Measurements from ENCODE around the gene KCNJ6. TPM values are rescaled to one million over a fixed set of nuclear protein-coding genes. Genes with fewer than 3 reads are reported as not detected.
"Not testable (repeated sequence)": the region's sequence is repeated elsewhere in the genome, so short reads cannot be mapped to it uniquely, and the experiment has no call there.

Gene KCNJ6
- total and polyA plus RNA-seq, 2 experiments from 2014 or later, result 0.07 to 0.46 TPM

GRCh38 chr21:37578471-37579126, 337.7 kb downstream of the KCNJ6 start:
- DNase-seq (ENCODE audit: low spot score), result no peak
- no peak overlapping the region for H3K27ac ChIP-seq
- no peaks in the 10 kb centered on the region for H3K36me3 ChIP-seq (replicated peaks; ENCODE audit: insufficient read depth, low read depth)
- no peaks in the 10 kb centered on the region for H3K79me2 ChIP-seq
- 98% methylated on average over 2 of the region's 2 CpGs for WGBS (ENCODE audit: low lambda C conversion rate, missing lambda C conversion rate)
- no peak overlapping the region for H3K4me3 ChIP-seq
- H4K20me1 ChIP-seq (ENCODE audit: insufficient read depth, poor library complexity, severe bottlenecking), result no peaks in the 10 kb centered on the region
- TF ChIP-seq CTCF (IDR thresholded peaks at IDR 0.05; ENCODE audit: poor library complexity) (no peak), EZH2 (IDR thresholded peaks at IDR 0.05; ENCODE audit: borderline replicate concordance) (no peak), EZH2phosphoT487 (IDR thresholded peaks at IDR 0.05; ENCODE audit: low read depth, severe bottlenecking, unreplicated experiment) (no peak)
- no peaks in the 10 kb centered on the region for H3K9me2 ChIP-seq (replicated peaks; ENCODE audit: insufficient read depth)
- no peaks in the 10 kb centered on the region for H3K27me3 ChIP-seq
- H3K4me2 ChIP-seq, result no peak overlapping the region
- no peak overlapping the region for H2AFZ ChIP-seq
- no peaks in the 10 kb centered on the region for H3K4me1 ChIP-seq (ENCODE audit: insufficient read depth)
- no peaks in the 10 kb centered on the region for H3K9me3 ChIP-seq (ENCODE audit: low read depth)

GRCh38 chr21:37576929-37577328, 339.3 kb downstream of the KCNJ6 start:
- not testable (repeated sequence) for H3K27ac ChIP-seq; H3K79me2 ChIP-seq; H3K9me3 ChIP-seq (ENCODE audit: low read depth); H3K4me2 ChIP-seq; H4K20me1 ChIP-seq (ENCODE audit: insufficient read depth, poor library complexity, severe bottlenecking); H3K4me1 ChIP-seq (ENCODE audit: insufficient read depth); H2AFZ ChIP-seq; H3K36me3 ChIP-seq (replicated peaks; ENCODE audit: insufficient read depth, low read depth); DNase-seq (ENCODE audit: low spot score); H3K27me3 ChIP-seq; H3K9me2 ChIP-seq (replicated peaks; ENCODE audit: insufficient read depth); H3K4me3 ChIP-seq
- 100% methylated on average over 1 of the region's 1 CpG for WGBS (ENCODE audit: low lambda C conversion rate, missing lambda C conversion rate)

- DNase-seq (ENCODE audit: low spot score), result no peak
- WGBS (ENCODE audit: low lambda C conversion rate, missing lambda C conversion rate), result 93% methylated on average over 10 of the region's 11 CpGs
- H3K4me1 ChIP-seq (ENCODE audit: insufficient read depth), result no peaks in the 10 kb centered on the region
- H3K9me2 ChIP-seq (replicated peaks; ENCODE audit: insufficient read depth), result no peaks in the 10 kb centered on the region
- no peaks in the 10 kb centered on the region for H4K20me1 ChIP-seq (ENCODE audit: insufficient read depth, poor library complexity, severe bottlenecking)
- H3K36me3 ChIP-seq (replicated peaks; ENCODE audit: insufficient read depth, low read depth), result no peaks in the 10 kb centered on the region
- no peaks in the 10 kb centered on the region for H3K79me2 ChIP-seq
- no peaks in the 10 kb centered on the region for H3K27me3 ChIP-seq
- H3K27ac ChIP-seq, result no peak overlapping the region
- no peak overlapping the region for H2AFZ ChIP-seq
- no peak for TF ChIP-seq CTCF (IDR thresholded peaks at IDR 0.05; ENCODE audit: poor library complexity)
- no peak for TF ChIP-seq EZH2 (IDR thresholded peaks at IDR 0.05; ENCODE audit: borderline replicate concordance)
- TF ChIP-seq EZH2phosphoT487 (IDR thresholded peaks at IDR 0.05; ENCODE audit: low read depth, severe bottlenecking, unreplicated experiment), result no peak
- no peaks in the 10 kb centered on the region for H3K9me3 ChIP-seq (ENCODE audit: low read depth)
- no peak overlapping the region for H3K4me3 ChIP-seq
- H3K4me2 ChIP-seq, result no peak overlapping the region
Observed at GRCh38 chr21:37575580-37575979, 340.7 kb downstream of the KCNJ6 start.

- Histone ChIP-seq H3K4me2 (no peak overlapping the region), H3K27ac (no peak overlapping the region), H3K4me1 (ENCODE audit: insufficient read depth) (no peaks in the 10 kb centered on the region), H3K9me2 (replicated peaks; ENCODE audit: insufficient read depth) (no peaks in the 10 kb centered on the region), H3K36me3 (replicated peaks; ENCODE audit: insufficient read depth, low read depth) (no peaks in the 10 kb centered on the region), H2AFZ (no peak overlapping the region), H3K79me2 (no peaks in the 10 kb centered on the region), H3K4me3 (no peak overlapping the region), H4K20me1 (ENCODE audit: insufficient read depth, poor library complexity, severe bottlenecking) (no peaks in the 10 kb centered on the region), H3K9me3 (ENCODE audit: low read depth) (no peaks in the 10 kb centered on the region), H3K27me3 (no peaks in the 10 kb centered on the region)
- WGBS (ENCODE audit: low lambda C conversion rate, missing lambda C conversion rate), result 96% methylated on average over 7 of the region's 7 CpGs
- TF ChIP-seq EZH2phosphoT487 (IDR thresholded peaks at IDR 0.05; ENCODE audit: low read depth, severe bottlenecking, unreplicated experiment) (no peak), EZH2 (IDR thresholded peaks at IDR 0.05; ENCODE audit: borderline replicate concordance) (no peak), CTCF (IDR thresholded peaks at IDR 0.05; ENCODE audit: poor library complexity) (no peak)
- no peak for DNase-seq (ENCODE audit: low spot score)
Observed at GRCh38 chr21:37574751-37575150, 341.5 kb downstream of the KCNJ6 start.

Data from hepatocyte (in vitro differentiated cells).